OCI-LY7 (cell line): ENCODE results near the gene ARHGEF1. TPM values are rescaled to one million over a fixed set of nuclear protein-coding genes. Genes with fewer than 3 reads are reported as not detected.
A peak's percentile ranks its signal among the peaks of the same experiment; 100 is the strongest.

Experiments used
- BruUV-seq: library from RNA; stranded (reverse); fragments of 400-500 nt; replicated peaks from 2 replicates; lab custom pipeline; 2021; lab: Mats Ljungman, UMichigan
- CTCF ChIA-PET: fragments of 300-600 bp; sonication (Branson Sonifier 250); formaldehyde crosslinking; loops from one replicate; lab custom pipeline; 2022; ENCODE audit warnings: antibody characterized with exemption; ENCODE audit not compliant: unreplicated experiment; lab: Charles Lee
- POLR2A ChIA-PET: fragments of 300-600 bp; sonication (Branson Sonifier 250); formaldehyde crosslinking; loops from one replicate; lab custom pipeline; 2022; ENCODE audit warnings: antibody characterized with exemption; lab: Charles Lee
- DNase-seq: peaks from one replicate; pipeline ENCODE4 v3.0.0-alpha.2; 2015; ENCODE audit warnings: low spot score
- H2AFZ ChIP-seq: fragments of 200-600 bp; sonication (generic), shearing (Covaris generic); 2 replicates; pipeline ENCODE4 v1.6.1; 2014; ENCODE audit warnings: mild to moderate bottlenecking, antibody characterized with exemption, low read length, moderate library complexity
- H3K27ac ChIP-seq: fragments of 200-600 bp; sonication (generic); 2 replicates; pipeline ENCODE4 v1.5.1; 2014; ENCODE audit warnings: mixed run types, low read depth, mild to moderate bottlenecking, moderate library complexity, low read length, inconsistent platforms; ENCODE audit not compliant: poor library complexity, severe bottlenecking
- H3K36me3 ChIP-seq: fragments of 200-600 bp; sonication (generic); 2 replicates; pipeline ENCODE4 v1.6.1; 2014; ENCODE audit warnings: mild to moderate bottlenecking, antibody characterized with exemption, low read length, moderate library complexity, mixed read lengths; ENCODE audit not compliant: insufficient read depth
- H3K4me1 ChIP-seq: fragments of 200-600 bp; sonication (generic); 2 replicates; pipeline ENCODE4 v1.5.1; 2014; ENCODE audit warnings: mild to moderate bottlenecking, low read length; ENCODE audit not compliant: insufficient read depth, poor library complexity, severe bottlenecking
- H3K4me2 ChIP-seq: fragments of 200-600 bp; sonication (generic); 2 replicates; pipeline ENCODE4 v1.6.1; 2014; ENCODE audit warnings: mild to moderate bottlenecking, low read length
- H3K4me3 ChIP-seq: fragments of 200-600 bp; sonication (generic); 2 replicates; pipeline ENCODE4 v1.5.1; 2014; ENCODE audit warnings: mild to moderate bottlenecking, low read depth, low read length; ENCODE audit not compliant: poor library complexity, severe bottlenecking
- H3K79me2 ChIP-seq: fragments of 200-600 bp; sonication (generic); 2 replicates; pipeline ENCODE4 v1.6.1; 2016; ENCODE audit warnings: low read depth, mild to moderate bottlenecking, low read length, moderate library complexity, mixed read lengths; ENCODE audit not compliant: insufficient read depth
- H3K9me2 ChIP-seq: fragments of 200-600 bp; sonication (generic); 2 replicates; pipeline ENCODE4 v1.6.1; 2016; ENCODE audit warnings: mild to moderate bottlenecking, low read length, mixed read lengths; ENCODE audit not compliant: insufficient read depth
- H3K9me3 ChIP-seq: fragments of 200-600 bp; sonication (generic); 2 replicates; pipeline ENCODE4 v1.6.1; 2014; ENCODE audit warnings: mild to moderate bottlenecking, mixed run types, low read length, mixed read lengths
- H4K20me1 ChIP-seq: fragments of 200-600 bp; sonication (generic); 2 replicates; pipeline ENCODE4 v1.6.1; 2014; ENCODE audit warnings: mild to moderate bottlenecking, antibody characterized with exemption, low read length, moderate library complexity, mixed read lengths; ENCODE audit not compliant: insufficient read depth
- EZH2phosphoT487 ChIP-seq: fragments of 200-600 bp; sonication (generic); IDR thresholded peaks from 2 replicates; pipeline ENCODE4 v1.6.1; 2018; ENCODE audit warnings: low read depth, borderline replicate concordance, mild to moderate bottlenecking, mixed run types, antibody characterized with exemption, low read length, moderate library complexity, mixed read lengths
- intact Hi-C: fragments of 100-400 bp; cut with micrococcal nuclease; formaldehyde crosslinking; loops from one replicate; pipeline ENCODE4 v1.10.0; 2022; ENCODE audit not compliant: unreplicated experiment
- total RNA-seq, 2 experiments: library from RNA; depleted of rRNA in 1 of 2; stranded (reverse); fragments of >200 nt in 1 of 2; shearing (Covaris generic) in 1 of 2; gene quantifications; 2 replicates each; pipeline ENCODE4 v1.2.3, GENCODE V29; 2014 to 2022
- TF ChIP-seq, protein P1 (sequence below): fragments of 200-600 bp; sonication (generic); conservative IDR thresholded peaks from 2 replicates; pipeline ENCODE4 v1.5.1; 2014; ENCODE audit warnings: mild to moderate bottlenecking, antibody characterized with exemption, low read length, moderate library complexity, mixed read lengths

ARHGEF1 gene
- total RNA-seq, 2 experiments from 2014 or later, result 96.9 to 297 TPM

DNA sequence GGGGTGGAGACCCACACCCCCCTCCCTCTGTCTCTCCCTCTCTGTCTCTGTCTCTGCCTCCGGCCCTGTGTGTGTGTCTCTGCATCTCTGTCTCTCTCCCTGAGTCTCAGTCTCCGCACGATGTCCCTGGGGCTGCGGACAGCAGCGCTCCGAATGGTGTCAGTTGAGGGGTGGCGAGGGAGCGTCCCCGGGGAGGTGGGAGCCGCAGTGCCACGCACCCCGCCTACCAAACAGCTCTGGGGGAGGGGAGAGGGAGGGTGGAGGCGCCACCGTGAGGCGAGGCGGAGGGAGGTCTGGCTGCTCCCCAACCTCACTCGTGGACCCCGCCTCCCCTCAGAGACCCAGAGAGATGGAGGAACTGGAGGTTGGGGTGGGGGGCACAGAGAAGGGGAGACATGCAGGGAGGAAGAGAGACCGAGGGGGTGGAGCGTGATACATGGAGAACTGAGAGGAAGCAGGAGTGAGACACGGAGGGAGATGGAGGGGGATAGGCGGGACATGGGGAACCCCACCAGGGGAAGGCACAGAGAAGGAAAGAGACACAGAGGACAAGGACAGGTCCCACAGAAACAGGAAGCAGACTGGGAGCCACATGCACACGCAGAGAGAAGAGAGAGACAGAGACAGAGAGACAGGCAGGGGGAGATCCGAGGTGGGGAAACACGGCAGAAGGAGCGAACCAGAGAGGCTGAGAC, 38.0 kb downstream of the ARHGEF1 start:
- ChIA-PET CTCF (interaction anchor here (0.6 kb wide), 1 partner anchor 408 kb away, joined by 3 read pairs; no protein-coding TSS in a partner anchor), POLR2A (no interaction called here)
- Histone ChIP-seq H3K79me2 (no peaks in the 10 kb centered on the region), H3K27ac (no peak overlapping the region), H3K4me3 (no peak overlapping the region), H4K20me1 (no peaks in the 10 kb centered on the region), H3K4me2 (no peak overlapping the region), H2AFZ (no peak overlapping the region), H3K9me3 (no peaks in the 10 kb centered on the region), H3K36me3 (0 out of 2 replicates have a peak, but pooled peaks cover 2% of the 10 kb centered on the region), H3K4me1 (peaks cover 20% of the 10 kb centered on the region), H3K9me2 (no peaks in the 10 kb centered on the region)
- DNase-seq, result no peak
- BruUV-seq, result no TSS peak
- TF ChIP-seq, protein P1, sequence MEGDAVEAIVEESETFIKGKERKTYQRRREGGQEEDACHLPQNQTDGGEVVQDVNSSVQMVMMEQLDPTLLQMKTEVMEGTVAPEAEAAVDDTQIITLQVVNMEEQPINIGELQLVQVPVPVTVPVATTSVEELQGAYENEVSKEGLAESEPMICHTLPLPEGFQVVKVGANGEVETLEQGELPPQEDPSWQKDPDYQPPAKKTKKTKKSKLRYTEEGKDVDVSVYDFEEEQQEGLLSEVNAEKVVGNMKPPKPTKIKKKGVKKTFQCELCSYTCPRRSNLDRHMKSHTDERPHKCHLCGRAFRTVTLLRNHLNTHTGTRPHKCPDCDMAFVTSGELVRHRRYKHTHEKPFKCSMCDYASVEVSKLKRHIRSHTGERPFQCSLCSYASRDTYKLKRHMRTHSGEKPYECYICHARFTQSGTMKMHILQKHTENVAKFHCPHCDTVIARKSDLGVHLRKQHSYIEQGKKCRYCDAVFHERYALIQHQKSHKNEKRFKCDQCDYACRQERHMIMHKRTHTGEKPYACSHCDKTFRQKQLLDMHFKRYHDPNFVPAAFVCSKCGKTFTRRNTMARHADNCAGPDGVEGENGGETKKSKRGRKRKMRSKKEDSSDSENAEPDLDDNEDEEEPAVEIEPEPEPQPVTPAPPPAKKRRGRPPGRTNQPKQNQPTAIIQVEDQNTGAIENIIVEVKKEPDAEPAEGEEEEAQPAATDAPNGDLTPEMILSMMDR, result peak; percentile 48; the same call in 1 of the 2 replicates
- TF ChIP-seq EZH2phosphoT487, result no peak
- intact Hi-C loops, result no loop called here

DNA sequence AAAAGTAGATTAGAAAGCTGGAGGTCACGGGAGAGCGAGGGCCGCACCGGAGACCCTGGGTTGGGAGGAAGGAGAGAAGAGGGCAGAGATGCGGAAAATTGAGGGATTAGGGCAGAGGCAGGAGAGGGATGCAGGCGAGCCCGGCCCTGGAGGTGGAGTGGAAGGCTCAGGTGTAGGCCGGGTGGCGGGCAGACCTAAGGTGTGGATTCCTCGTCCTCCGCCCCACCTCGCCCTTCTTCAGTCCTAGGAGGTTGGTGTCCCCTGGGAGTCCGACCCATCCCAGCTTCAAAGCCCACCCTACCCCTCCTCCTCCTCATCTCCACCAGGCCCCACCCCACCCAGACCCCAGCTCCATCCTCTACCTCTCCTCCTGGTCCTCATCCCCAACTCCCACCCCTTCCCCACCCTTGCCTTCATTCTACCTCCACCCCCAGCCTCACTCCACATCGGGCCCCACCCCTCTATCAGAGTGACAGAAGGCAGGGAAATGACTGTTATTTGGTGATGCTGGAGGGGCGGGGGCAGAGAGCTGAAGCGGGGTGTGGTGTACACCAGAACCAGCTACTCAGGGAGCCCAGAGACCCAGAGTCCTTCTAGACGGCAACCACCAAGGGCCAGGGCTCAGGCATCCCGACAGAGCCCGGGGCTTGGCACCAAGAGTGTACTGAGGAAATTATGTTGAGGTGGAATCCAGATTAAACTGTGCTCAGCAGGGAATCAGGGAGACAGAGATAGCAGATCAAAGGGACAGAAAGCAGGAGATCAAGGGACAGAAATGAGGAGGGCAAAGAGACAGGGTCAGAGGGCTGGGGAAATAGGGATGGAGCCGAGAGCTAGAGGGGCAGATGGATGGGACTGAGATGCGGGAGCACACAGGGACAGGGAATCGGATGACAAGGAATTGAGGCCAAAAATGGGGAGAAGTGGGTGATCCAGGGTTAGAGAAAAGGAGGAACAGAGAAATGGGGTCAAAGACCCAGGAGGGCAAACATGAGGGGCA, 38.9 kb downstream of the ARHGEF1 start:
- Histone ChIP-seq H3K27ac (no peak overlapping the region), H3K79me2 (no peaks in the 10 kb centered on the region), H3K36me3 (0 out of 2 replicates have a peak, but pooled peaks cover 2% of the 10 kb centered on the region), H3K4me2 (no peak overlapping the region), H3K9me2 (no peaks in the 10 kb centered on the region), H3K4me1 (peaks cover 20% of the 10 kb centered on the region), H3K4me3 (no peak overlapping the region), H2AFZ (no peak overlapping the region), H3K9me3 (no peaks in the 10 kb centered on the region), H4K20me1 (no peaks in the 10 kb centered on the region)
- DNase-seq, result no peak
- TF ChIP-seq, protein P1, result no peak
- no peak for TF ChIP-seq EZH2phosphoT487
- intact Hi-C loops, result no loop called here
- ChIA-PET POLR2A (no interaction called here), CTCF (no interaction called here)
- BruUV-seq, result no TSS peak
